HG02623 (cell line): ENCODE results near the gene NEO1.

Experiments
- ATAC-seq: cut with Tn5 transposase; IDR thresholded peaks from one replicate; pipeline ENCODE4 v1.9.1; 2021; ENCODE audit warnings: moderate library complexity; ENCODE audit not compliant: unreplicated experiment

The NEO1 gene

GRCh38 chr15:73030122-73030679 lies 22.1 kb upstream of the NEO1 start:
- no peak for ATAC-seq

GRCh38 chr15:73031648-73032047 lies 20.6 kb upstream of the NEO1 start:
- no peak for ATAC-seq

DNA sequence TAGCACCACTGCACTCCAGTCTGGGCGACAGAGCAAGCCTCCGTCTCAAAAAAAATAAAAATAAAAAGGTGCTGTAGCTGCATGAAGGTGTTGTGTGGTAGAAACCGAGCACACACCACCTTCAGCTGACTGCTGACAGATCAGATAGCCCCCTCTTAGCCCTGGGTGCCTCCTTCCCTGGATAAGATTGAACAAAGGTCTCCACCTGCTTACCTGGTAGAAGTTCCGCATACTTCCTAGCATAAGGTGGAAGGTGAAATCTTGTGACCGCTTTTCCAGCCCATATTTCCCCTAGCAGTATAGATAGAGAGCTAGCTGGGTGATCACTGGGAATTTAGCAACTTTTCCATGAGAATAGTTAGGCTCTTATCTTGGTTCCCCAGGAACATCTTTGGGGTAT lies 18.7 kb upstream of the NEO1 start:
- no peak for ATAC-seq

DNA sequence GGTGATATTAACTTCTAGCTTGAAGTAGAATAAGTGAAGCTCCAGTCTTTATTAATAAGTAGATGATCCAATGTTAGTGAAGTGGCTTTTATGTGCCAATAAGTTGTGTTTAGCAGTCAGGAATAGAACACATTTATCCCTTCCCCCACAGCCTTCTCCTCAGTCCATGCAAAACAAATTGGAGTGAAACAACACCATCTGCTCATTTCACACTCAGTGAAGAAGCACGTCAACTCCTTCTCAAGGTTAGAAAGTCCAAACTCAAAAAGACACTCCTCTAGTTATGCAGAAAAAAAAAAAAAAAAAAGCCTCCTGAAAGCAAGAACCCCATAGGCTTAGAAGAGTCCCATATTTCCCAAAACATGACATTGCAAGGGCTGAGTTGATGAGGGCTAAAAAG lies 18.0 kb upstream of the NEO1 start:
- no peak for ATAC-seq

DNA sequence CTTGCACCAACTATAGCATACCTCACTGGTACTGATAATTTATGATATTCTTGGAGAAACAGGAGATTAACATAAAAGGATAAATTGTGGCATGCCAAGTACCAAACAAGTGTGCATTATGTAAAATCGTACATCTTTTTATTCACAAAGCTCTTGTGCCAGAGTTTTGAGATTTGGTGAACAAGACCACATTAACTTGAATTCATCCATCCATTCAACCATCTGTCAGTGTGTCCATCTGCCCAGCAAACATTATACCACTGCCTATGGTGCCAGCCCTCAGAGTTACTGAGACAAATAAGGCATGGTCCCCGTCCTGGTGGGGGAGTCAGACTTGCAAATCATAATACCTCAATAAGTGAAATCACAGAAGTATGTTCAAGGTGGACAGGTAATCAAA lies 17.0 kb upstream of the NEO1 start:
- no peak for ATAC-seq

- ATAC-seq, result no peak
Measured at GRCh38 chr15:73038220-73038619, 14.0 kb upstream of the NEO1 start.

DNA sequence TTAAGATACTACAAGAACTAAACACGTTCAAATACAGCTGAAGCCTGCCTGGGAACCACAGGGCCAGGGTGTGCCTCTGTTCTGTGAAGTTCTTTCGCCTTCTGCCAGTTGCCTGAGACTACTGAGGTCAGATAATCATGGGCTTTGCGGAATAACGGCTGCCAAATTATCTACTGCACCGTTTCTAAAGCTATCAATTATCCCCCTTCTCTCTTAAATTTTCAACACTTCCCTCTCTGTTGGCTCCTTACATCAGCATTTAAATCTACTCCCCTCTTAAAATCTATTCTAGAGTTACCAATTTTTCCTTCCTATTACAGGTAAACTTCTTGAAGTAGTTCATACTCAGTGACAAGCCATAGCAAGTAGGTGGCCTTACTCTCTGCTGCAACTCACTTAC lies 6.2 kb upstream of the NEO1 start:
- ATAC-seq, result no peak

- ATAC-seq, result no peak
Measured at GRCh38 chr15:73047882-73048281, 4.4 kb upstream of the NEO1 start.

DNA sequence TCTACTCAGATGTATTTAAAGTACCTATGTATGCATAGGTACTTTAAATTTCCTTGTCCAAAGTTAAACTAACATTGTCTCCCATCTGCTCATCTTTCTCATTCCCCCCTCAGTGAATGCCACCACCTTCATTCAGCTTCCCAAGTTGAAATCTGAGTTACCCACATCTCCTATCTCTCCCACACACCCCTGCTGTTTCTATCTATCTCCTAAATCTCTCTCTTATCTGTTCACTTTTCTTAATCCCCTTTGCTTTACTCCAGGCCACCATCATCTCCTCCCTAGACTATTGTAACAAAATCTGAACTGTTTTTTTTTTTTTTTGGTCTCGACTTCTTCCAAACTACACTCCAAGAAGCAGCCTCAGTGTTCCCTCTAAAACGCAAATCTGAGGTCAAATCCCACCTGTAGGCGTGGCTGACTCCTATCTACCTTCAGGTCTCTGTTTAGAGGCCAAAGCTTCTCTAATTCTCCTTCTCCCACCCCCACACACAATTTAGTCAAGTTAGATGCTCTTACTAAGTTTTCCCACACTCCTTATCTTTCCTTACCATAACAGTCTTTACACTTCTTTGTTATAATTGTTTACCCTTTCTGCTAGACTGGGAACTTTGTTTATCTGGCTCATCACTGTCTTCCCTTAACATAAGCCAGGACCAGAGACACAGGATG lies 3.5 kb upstream of the NEO1 start:
- ATAC-seq, result no peak

DNA sequence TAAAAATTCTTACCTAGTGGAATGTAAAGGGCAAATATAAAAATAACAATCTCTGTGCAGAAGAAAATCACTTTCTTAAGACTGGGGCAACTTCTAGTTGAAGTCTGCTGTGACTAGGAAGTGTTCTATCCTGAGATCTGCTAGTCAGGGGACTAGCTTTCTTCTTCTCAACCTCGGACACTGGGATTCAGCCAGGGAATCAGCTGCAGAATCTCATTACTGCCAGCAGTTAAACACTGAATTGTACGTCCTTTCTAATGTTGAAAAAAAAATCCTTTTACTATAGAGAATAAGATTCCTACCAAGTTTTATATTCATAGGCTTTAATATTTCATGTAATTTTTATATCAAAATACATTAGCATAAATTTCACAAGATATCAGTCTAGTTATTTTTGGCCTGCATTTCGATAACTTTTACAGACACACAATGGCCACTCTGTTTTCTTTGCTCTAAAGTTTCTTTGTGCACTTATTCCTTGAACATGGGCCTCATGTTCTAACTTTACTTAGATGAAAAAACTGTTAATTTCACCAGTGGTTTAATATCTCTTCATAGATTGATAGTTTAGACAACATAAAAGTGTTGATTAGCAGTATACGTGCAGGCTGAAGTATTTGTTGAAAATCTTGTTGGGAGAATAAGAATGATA lies 2.6 kb upstream of the NEO1 start:
- no peak for ATAC-seq

GRCh38 chr15:73050561-73051295 lies 1.5 kb upstream of the NEO1 start:
- ATAC-seq, result no peak

- ATAC-seq, result no peak
Measured at GRCh38 chr15:73051391-73051806, 864 bp upstream of the NEO1 start.

DNA sequence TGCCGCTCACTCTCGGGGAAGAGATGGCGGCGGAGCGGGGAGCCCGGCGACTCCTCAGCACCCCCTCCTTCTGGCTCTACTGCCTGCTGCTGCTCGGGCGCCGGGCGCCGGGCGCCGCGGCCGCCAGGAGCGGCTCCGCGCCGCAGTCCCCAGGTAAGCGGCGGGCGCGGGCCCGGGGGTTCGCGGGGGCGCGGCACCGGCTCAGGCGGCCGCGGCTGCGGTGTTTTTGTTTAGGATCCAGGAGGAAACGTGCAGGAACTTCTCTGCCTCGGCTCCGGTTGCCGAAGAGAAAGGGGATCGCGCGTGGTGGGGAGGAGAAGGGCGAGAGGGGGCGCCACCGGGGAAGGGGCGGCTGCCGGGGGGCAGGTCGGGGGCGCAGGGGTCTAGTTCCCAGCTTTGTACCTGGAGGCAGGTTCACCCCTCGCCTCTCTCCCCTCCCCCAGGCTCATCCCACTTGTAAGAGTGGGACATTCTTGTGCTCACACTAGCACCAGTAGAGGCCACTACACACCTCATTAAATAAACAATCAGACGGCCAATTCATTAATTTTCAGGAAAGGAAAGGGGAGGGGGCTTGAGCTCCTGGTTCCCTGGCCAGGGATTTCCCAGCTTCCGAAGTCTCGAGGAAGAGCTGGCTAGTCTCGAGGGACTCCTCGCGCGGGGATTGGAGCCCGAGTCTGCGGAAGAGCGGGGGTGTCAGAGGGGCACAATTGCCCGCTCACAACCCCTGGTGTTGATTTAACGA lies 562 bp downstream of the NEO1 start:
- no peak for ATAC-seq

DNA sequence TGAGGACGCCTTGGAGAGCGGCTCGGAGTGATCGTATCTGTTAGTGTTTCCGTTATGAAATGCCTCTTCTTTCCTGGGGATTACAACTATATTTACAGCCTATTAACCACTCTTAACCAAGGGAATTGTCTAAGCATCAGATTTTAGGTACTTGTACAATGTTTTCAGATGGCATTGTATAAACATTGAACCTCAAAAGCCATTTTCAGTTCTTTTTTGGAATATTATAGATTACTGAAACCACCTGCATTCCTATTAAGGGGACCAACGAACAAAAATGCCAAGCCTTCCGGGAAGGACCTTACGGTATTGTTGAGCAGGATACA lies 1.1 kb downstream of the NEO1 start:
- ATAC-seq, result no peak

GRCh38 chr15:73054417-73054953 lies 2.2 kb downstream of the NEO1 start:
- no peak for ATAC-seq

- no peak for ATAC-seq
Measured at GRCh38 chr15:73056460-73056859, 4.2 kb downstream of the NEO1 start.

- ATAC-seq, result no peak
Measured at GRCh38 chr15:73058437-73058836, 6.2 kb downstream of the NEO1 start.

DNA sequence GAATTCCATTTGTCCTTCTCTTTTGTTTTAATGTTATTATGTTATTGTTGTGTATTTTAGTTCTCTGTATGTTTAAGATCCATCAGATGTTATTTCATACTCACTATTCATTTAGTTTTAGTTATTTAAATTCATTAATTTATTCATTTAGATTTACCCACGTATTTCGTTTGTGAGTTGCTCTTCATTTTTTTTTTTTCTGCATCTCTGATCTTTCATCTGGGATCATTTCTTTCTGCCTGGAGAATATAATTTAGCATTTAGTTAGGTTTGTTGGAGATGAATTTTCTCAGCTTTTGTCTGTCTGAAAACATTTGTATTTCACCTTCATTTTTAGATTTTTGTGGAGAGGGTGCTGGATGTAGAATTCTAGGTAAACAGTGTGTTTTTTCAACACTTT lies 12.9 kb downstream of the NEO1 start:
- no peak for ATAC-seq

DNA sequence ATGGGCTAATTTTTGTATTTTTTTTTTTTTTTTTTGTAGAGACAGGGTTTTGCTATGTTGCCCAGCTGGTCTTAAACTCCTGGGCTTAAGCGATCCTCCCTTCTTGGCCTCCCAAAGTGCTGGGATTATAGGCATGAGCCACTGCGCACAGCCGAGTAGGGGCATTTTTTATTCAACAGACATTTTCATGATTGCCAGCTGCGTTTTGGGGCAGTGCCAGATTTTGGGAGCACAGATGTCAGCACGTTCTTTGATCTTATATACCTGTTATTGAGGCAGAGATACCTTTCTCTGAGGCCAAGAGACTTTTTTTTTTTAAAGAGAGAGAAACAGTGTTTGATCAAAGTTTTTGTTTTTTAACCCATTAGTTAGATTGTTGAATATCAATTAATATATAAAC lies 16.8 kb downstream of the NEO1 start:
- ATAC-seq, result no peak

DNA sequence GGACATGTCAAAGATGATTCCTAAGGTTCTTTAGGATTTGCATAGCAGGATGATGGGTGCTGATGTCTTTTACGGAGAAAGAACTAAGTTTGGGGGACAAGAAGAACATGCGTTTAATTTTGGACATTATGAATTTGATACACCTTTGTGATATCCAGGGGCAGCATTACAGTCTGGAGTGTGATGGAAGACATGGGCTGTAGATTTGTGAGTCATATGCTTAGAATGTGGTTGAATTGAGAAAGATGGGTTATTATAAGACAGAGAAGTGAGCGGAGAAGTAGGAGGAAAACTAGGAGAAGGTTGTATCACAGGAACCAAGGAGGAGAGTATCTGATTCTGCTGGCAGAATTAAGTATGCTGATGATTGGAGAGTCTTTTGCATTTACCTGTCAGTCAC lies 20.6 kb downstream of the NEO1 start:
- no peak for ATAC-seq

DNA sequence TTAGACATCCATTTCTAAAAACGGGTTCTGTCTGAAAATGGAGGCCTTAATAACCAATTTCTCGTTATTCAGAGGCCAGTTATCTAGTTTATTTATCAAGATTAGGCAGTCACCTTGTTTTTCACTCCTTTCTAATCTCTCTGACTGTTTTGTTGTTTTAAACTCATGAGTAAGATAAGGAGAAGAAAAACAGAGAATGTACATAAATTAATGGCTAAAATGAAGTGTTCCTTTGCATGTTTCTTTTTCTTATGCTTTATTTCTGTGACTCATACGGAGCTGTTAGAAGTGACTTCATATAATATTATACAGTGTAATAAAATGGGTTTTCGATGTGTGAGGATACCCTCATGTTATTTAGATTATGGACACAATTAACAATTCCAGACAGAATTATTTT lies 22.0 kb downstream of the NEO1 start:
- ATAC-seq, result no peak
